Endothelial cell (in vitro differentiated cells): Measurements from ENCODE around the gene GIT1. TPM values are rescaled to one million over a fixed set of nuclear protein-coding genes. Genes with fewer than 3 reads are reported as not detected.

ENCODE experiments used
- DNase-seq: peaks from one replicate; pipeline ENCODE4 v3.0.0; 2021; ENCODE audit warnings: low spot score
- H3K27ac Mint-ChIP-seq: one replicate; pipeline ENCODE4 v1.8.0; 2021; ENCODE audit warnings: mixed read lengths, inconsistent platforms; ENCODE audit not compliant: unreplicated experiment
- H3K27me3 Mint-ChIP-seq: one replicate; pipeline ENCODE4 v1.8.0; 2021; ENCODE audit warnings: mild to moderate bottlenecking, moderate library complexity, mixed read lengths, inconsistent platforms; ENCODE audit not compliant: unreplicated experiment
- H3K36me3 Mint-ChIP-seq: one replicate; pipeline ENCODE4 v1.8.0; 2021; ENCODE audit warnings: mild to moderate bottlenecking, low read depth, mixed read lengths, inconsistent platforms; ENCODE audit not compliant: unreplicated experiment
- H3K4me1 Mint-ChIP-seq: one replicate; pipeline ENCODE4 v1.8.0; 2021; ENCODE audit warnings: mild to moderate bottlenecking, mixed read lengths, inconsistent platforms; ENCODE audit not compliant: unreplicated experiment
- H3K4me3 Mint-ChIP-seq: one replicate; pipeline ENCODE4 v1.8.0; 2021; ENCODE audit warnings: mild to moderate bottlenecking, mixed read lengths, inconsistent platforms; ENCODE audit not compliant: unreplicated experiment
- H3K9me3 Mint-ChIP-seq: one replicate; pipeline ENCODE4 v1.8.0; 2021; ENCODE audit warnings: mixed read lengths, inconsistent platforms; ENCODE audit not compliant: unreplicated experiment
- CTCF ChIP-seq: fragments of 200-600 bp; sonication (generic); IDR thresholded peaks from one replicate; pipeline ENCODE4 v1.5.0; 2021; ENCODE audit warnings: antibody characterized with exemption; ENCODE audit not compliant: unreplicated experiment
- total RNA-seq: library from RNA; stranded (reverse); fragmentation: NEBNext Ultra II Directional; extraction: Animal tissue kit (Norgen Biotek cat#: 25700); gene quantifications from one replicate; pipeline ENCODE4 v1.2.1, GENCODE V29; 2021; ENCODE audit not compliant: unreplicated experiment

Gene GIT1
- total RNA-seq, 1 donor from 2014 or later = 116 TPM

GRCh38 chr17:29592850-29593551 lies 3.6 kb upstream of the GIT1 start, which contains the start of gene ANKRD13B:
TSS of gene ANKRD13B (plus strand) at chr17:29593132. CDS start at chr17:29593622, 490 bp downstream.
- H3K4me3 Mint-ChIP-seq = peak within 1 kb of the TSS; percentile 85
- peaks cover 28% of the 10 kb centered on the region for H3K27me3 Mint-ChIP-seq
- no peaks in the 10 kb centered on the region for H3K9me3 Mint-ChIP-seq
- H3K36me3 Mint-ChIP-seq = peaks cover 5% of the 10 kb centered on the region
- no peak for DNase-seq
- no peak within 1 kb of the TSS for H3K27ac Mint-ChIP-seq
- peaks cover 20% of the 10 kb centered on the region for H3K4me1 Mint-ChIP-seq
- no peak for TF ChIP-seq CTCF

GRCh38 chr17:29591737-29592608 lies 2.5 kb upstream of the GIT1 start:
- peaks cover 27% of the 10 kb centered on the region for H3K4me1 Mint-ChIP-seq
- H3K36me3 Mint-ChIP-seq = peaks cover 5% of the 10 kb centered on the region
- H3K4me3 Mint-ChIP-seq = peak overlapping the region; percentile 88
- no peak overlapping the region for H3K27ac Mint-ChIP-seq
- peaks cover 27% of the 10 kb centered on the region for H3K27me3 Mint-ChIP-seq
- no peaks in the 10 kb centered on the region for H3K9me3 Mint-ChIP-seq
- peak; percentile 100 for DNase-seq
- peak; percentile 96 for TF ChIP-seq CTCF

GRCh38 chr17:29591146-29591736 lies 1.8 kb upstream of the GIT1 start:
- Mint-ChIP-seq H3K27me3 (peaks cover 29% of the 10 kb centered on the region), H3K9me3 (no peaks in the 10 kb centered on the region), H3K36me3 (peaks cover 7% of the 10 kb centered on the region), H3K27ac (peak overlapping the region; percentile 57), H3K4me1 (peaks cover 30% of the 10 kb centered on the region), H3K4me3 (peak overlapping the region; percentile 88)
- TF ChIP-seq CTCF = no peak
- DNase-seq = no peak

GRCh38 chr17:29590411-29591145 lies 1.1 kb upstream of the GIT1 start:
- Mint-ChIP-seq H3K36me3 (peaks cover 9% of the 10 kb centered on the region), H3K27me3 (peaks cover 30% of the 10 kb centered on the region), H3K4me3 (peak overlapping the region; percentile 94), H3K27ac (no peak overlapping the region), H3K4me1 (peaks cover 35% of the 10 kb centered on the region), H3K9me3 (no peaks in the 10 kb centered on the region)
- no peak for TF ChIP-seq CTCF
- DNase-seq = no peak
